ENCODE data around the gene UCP3.

DNA sequence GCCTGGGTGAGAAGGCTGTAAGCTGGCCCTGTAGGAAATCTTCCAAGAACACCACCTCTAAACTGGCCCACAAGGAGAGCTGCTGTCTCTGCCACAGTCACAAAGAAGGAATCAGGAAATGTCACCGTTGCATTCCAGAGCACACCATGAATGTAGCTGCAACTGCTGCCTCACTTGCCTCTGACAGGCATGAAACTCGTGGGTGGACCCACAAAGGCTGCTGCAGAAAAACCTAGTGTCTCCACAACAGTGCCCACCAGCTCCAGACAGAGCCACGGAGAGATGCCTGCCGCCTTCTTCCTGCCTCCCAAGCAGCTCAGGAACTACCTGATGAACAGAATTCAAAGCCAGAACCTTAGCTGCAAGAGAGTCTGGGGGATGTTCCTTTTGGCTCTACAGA lies 47.6 kb downstream of the UCP3 start:
- TF ChIP-seq, protein P1, sequence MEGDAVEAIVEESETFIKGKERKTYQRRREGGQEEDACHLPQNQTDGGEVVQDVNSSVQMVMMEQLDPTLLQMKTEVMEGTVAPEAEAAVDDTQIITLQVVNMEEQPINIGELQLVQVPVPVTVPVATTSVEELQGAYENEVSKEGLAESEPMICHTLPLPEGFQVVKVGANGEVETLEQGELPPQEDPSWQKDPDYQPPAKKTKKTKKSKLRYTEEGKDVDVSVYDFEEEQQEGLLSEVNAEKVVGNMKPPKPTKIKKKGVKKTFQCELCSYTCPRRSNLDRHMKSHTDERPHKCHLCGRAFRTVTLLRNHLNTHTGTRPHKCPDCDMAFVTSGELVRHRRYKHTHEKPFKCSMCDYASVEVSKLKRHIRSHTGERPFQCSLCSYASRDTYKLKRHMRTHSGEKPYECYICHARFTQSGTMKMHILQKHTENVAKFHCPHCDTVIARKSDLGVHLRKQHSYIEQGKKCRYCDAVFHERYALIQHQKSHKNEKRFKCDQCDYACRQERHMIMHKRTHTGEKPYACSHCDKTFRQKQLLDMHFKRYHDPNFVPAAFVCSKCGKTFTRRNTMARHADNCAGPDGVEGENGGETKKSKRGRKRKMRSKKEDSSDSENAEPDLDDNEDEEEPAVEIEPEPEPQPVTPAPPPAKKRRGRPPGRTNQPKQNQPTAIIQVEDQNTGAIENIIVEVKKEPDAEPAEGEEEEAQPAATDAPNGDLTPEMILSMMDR (conservative IDR thresholded peaks at IDR 0.05; ENCODE audit: low read depth, low read length), result no peak
- TF ChIP-seq EZH2phosphoT487 (IDR thresholded peaks at IDR 0.05; ENCODE audit: borderline replicate concordance, low read length), result no peak

All from PC-3 (cell line).